ENCODE results near the gene ABCB9. TPM values are rescaled to one million over a fixed set of nuclear protein-coding genes. Genes with fewer than 3 reads are reported as not detected.

Gene ABCB9
- total RNA-seq, 1 experiment from 2014 or later = 4.6 TPM

- no peak for TF ChIP-seq CTCF (conservative IDR thresholded peaks at IDR 0.05)
- Histone ChIP-seq H2BK5ac (ENCODE audit: insufficient read length, low read length) (no peak overlapping the region), H3K56ac (ENCODE audit: insufficient read length, low read depth, low read length) (no peak overlapping the region), H3K27ac (ENCODE audit: insufficient read length, low read depth, low read length) (no peak overlapping the region), H3K4ac (ENCODE audit: low read depth, low read length) (no peak overlapping the region), H2BK12ac (ENCODE audit: insufficient read length, low read depth, low read length) (no peak overlapping the region), H3K4me1 (ENCODE audit: insufficient read depth, low read length) (no peaks in the 10 kb centered on the region), H2BK120ac (ENCODE audit: low read depth, low read length, poor library complexity, severe bottlenecking) (no peak overlapping the region), H4K8ac (replicated peaks; ENCODE audit: insufficient read length, low read depth, low read length) (no peak overlapping the region), H3K9me3 (ENCODE audit: control insufficient read depth, low read depth, low read length) (no peaks in the 10 kb centered on the region), H3K79me2 (ENCODE audit: insufficient read depth, low read length) (no peaks in the 10 kb centered on the region), H3K23ac (ENCODE audit: insufficient read length, low read depth, low read length) (no peak overlapping the region), H3K79me1 (ENCODE audit: insufficient read depth, low read depth, low read length, poor library complexity, severe bottlenecking) (no peaks in the 10 kb centered on the region), H2BK20ac (ENCODE audit: low read depth, low read length, poor library complexity, severe bottlenecking) (no peak overlapping the region), H3K4me2 (ENCODE audit: insufficient read depth, insufficient read length, low read length) (no peak overlapping the region), H4K20me1 (ENCODE audit: control insufficient read depth, insufficient read depth, insufficient read length) (no peaks in the 10 kb centered on the region), H2AK5ac (ENCODE audit: insufficient read length, low read length) (no peak overlapping the region), H4K5ac (ENCODE audit: insufficient read length, low read depth, low read length) (no peak overlapping the region), H4K91ac (ENCODE audit: insufficient read length, low read depth, low read length) (no peak overlapping the region), H3K27me3 (ENCODE audit: insufficient read depth, low read length) (no peaks in the 10 kb centered on the region), H3K18ac (ENCODE audit: insufficient read length, low read depth, low read length) (no peak overlapping the region), H3K14ac (ENCODE audit: insufficient read depth, low read length) (no peak overlapping the region), H3K9ac (ENCODE audit: extremely low read depth, insufficient read length, low read length) (no peak overlapping the region), H3K23me2 (ENCODE audit: insufficient read length, low read depth, low read length, poor library complexity, severe bottlenecking) (peaks cover 6% of the 10 kb centered on the region), H3T11ph (ENCODE audit: low read length) (no peak overlapping the region), H2AFZ (ENCODE audit: low read length) (no peak overlapping the region), H2BK15ac (ENCODE audit: low read depth, low read length) (no peak overlapping the region)
- no peak overlapping the region for H3K27ac Mint-ChIP-seq
- H3K36me3 Mint-ChIP-seq (ENCODE audit: insufficient read depth in 1 of 3, low read depth in 3 of 3) = 0 out of 7 replicates have a peak, but pooled peaks cover 0 to 2% (median 0%) of the 10 kb centered on the region in 3 experiments
- peaks cover 2 to 13% of the 10 kb centered on the region in 2 experiments for H3K4me1 Mint-ChIP-seq
- H3K4me3 Mint-ChIP-seq = no peak overlapping the region
- no peaks in the 10 kb centered on the region for H3K9me3 Mint-ChIP-seq
- no CpG with 5 or more reads among the region's 10 CpGs for WGBS (ENCODE audit: extremely low coverage, insufficient read length, low lambda C conversion rate)
- peaks cover 19% of the 10 kb centered on the region for H3K27me3 Mint-ChIP-seq (ENCODE audit: low read depth)
- DNase-seq = no peak
Measured at GRCh38 chr12:122961531-122962329, 4.5 kb downstream of the ABCB9 start.
